Measurements from ENCODE around the gene ZFAND3. TPM values are rescaled to one million over a fixed set of nuclear protein-coding genes. Genes with fewer than 3 reads are reported as not detected.

The ZFAND3 gene
- total RNA-seq, 2 donors from 2014 or later = 26.1 to 32.0 TPM

DNA sequence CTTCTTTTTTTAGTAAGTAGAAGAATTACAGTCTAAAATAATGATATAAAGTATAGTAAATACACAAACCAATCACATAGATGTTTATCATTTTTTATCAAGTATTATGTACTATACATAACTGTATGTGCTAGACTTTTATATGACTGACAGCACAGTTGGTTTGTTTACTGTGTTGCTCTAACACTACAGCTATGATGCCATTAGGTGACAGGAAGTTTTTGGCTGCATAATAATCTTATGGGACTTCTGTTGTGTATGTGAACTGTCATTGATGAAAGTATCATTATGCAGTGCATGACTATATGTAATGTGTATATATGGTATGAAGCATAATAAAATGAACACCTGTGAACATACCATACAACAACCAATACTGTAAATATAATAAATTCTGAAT lies 104.0 kb downstream of the ZFAND3 start:
- Mint-ChIP-seq H3K9me3 (no peaks in the 10 kb centered on the region), H3K27ac (no peak overlapping the region), H3K4me1 (peaks cover 28% of the 10 kb centered on the region), H3K27me3 (no peaks in the 10 kb centered on the region), H3K36me3 (ENCODE audit: low read depth) (peaks cover 9% of the 10 kb centered on the region), H3K4me3 (no peak overlapping the region)
- ATAC-seq (replicated peaks) = peak; percentile 72

GRCh38 chr6:37926661-37927060 lies 107.1 kb downstream of the ZFAND3 start:
- no peak for ATAC-seq (replicated peaks)
- peaks cover 23% of the 10 kb centered on the region for H3K4me1 Mint-ChIP-seq
- H3K27ac Mint-ChIP-seq = no peak overlapping the region
- no peaks in the 10 kb centered on the region for H3K9me3 Mint-ChIP-seq
- H3K4me3 Mint-ChIP-seq = no peak overlapping the region
- peaks cover 18% of the 10 kb centered on the region for H3K36me3 Mint-ChIP-seq (ENCODE audit: low read depth)
- H3K27me3 Mint-ChIP-seq = no peaks in the 10 kb centered on the region

DNA sequence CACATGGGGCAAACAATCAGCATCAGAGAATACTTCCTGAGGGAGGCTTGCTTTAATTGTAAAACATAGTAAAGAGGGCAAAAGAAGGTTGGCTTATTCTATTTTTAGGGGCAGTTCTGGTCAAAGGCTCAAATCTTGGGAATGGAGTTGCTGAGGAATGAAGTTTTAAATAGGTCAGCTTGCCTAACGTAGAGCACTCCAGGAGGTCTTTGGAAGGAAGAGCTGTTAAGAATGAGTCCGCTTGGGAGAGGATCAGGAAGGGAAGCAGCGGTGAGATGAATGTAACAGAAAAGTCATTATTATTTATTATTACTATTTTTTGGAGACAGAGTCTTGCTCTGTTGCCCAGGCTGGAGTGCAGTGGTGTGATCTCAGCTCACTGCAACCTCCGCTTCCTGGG lies 108.7 kb downstream of the ZFAND3 start:
- Mint-ChIP-seq H3K4me3 (no peak overlapping the region), H3K36me3 (ENCODE audit: low read depth) (peaks cover 19% of the 10 kb centered on the region), H3K27me3 (no peaks in the 10 kb centered on the region), H3K27ac (no peak overlapping the region), H3K9me3 (no peaks in the 10 kb centered on the region), H3K4me1 (peaks cover 19% of the 10 kb centered on the region)
- ATAC-seq (replicated peaks) = no peak

DNA sequence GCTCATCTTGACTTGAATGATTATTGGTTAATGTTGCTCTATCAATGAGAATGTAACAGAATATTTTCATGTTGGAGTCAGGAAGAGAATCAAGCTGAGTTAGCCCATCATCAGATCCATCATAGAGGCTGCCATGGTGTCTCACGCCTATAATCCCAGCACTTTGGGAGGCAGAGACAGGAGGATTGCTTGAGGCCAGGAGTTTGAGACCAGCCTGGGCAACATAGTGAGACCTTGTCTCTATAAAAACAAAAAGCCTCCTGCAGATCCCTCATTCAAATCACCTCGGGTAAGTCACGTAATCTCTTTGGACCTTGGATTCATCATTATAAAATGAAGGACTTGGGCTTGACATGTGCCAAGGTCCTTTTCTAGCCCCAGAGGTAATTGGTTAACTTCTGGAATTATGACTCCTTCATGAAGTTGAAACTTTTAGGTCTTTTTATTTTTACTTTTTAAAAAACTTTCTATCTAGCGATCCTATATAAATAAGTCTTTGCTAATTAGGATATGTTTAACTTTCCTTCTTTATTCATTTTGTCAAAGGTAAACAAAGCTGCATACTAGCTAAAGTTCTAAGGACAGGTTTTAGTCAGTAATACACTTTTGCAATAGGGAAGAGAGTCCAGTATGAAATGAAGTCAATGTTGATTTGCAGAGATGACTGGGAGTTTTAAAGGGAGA lies 110.9 kb downstream of the ZFAND3 start:
- no peaks in the 10 kb centered on the region for H3K9me3 Mint-ChIP-seq
- no peak for ATAC-seq (replicated peaks)
- no peak overlapping the region for H3K27ac Mint-ChIP-seq
- peaks cover 13% of the 10 kb centered on the region for H3K4me1 Mint-ChIP-seq
- no peaks in the 10 kb centered on the region for H3K27me3 Mint-ChIP-seq
- peaks cover 24% of the 10 kb centered on the region for H3K36me3 Mint-ChIP-seq (ENCODE audit: low read depth)
- H3K4me3 Mint-ChIP-seq = no peak overlapping the region

GRCh38 chr6:37931066-37931465 lies 111.5 kb downstream of the ZFAND3 start:
- Mint-ChIP-seq H3K36me3 (ENCODE audit: low read depth) (peaks cover 24% of the 10 kb centered on the region), H3K27ac (no peak overlapping the region), H3K27me3 (no peaks in the 10 kb centered on the region), H3K4me3 (no peak overlapping the region), H3K9me3 (no peaks in the 10 kb centered on the region), H3K4me1 (peaks cover 14% of the 10 kb centered on the region)
- no peak for ATAC-seq (replicated peaks)

- H3K9me3 Mint-ChIP-seq = no peaks in the 10 kb centered on the region
- ATAC-seq (replicated peaks) = peak; percentile 31
Measured at GRCh38 chr6:37934276-37934675, 114.7 kb downstream of the ZFAND3 start.

DNA sequence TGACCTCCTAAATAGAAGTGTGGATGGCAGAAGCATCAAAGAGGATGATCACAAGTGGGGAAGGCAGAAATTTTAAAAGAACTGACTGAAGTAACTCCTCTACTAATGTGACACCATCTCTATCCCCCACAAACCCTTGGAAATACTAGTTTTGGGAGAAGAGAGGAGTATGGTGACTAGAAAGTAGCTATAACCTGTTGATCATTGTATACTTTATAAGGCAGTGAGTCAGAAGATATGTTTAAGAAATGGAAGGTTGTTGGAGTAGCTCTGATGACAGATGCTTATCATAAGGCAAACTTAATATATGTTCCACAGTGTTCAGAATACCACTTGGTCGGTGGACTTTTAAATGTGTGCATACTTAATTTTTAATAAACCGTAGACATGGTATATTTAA lies 116.6 kb downstream of the ZFAND3 start:
- ATAC-seq (replicated peaks) = no peak
- H3K27ac Mint-ChIP-seq = no peak overlapping the region
- H3K4me3 Mint-ChIP-seq = no peak overlapping the region
- H3K9me3 Mint-ChIP-seq = no peaks in the 10 kb centered on the region
- H3K27me3 Mint-ChIP-seq = no peaks in the 10 kb centered on the region
- peaks cover 16% of the 10 kb centered on the region for H3K36me3 Mint-ChIP-seq (ENCODE audit: low read depth)
- H3K4me1 Mint-ChIP-seq = peaks cover 19% of the 10 kb centered on the region

More at GRCh38 chr6:37934276-37934675, 114.7 kb downstream of the ZFAND3 start:
- no peaks in the 10 kb centered on the region for H3K27me3 Mint-ChIP-seq
- peaks cover 19% of the 10 kb centered on the region for H3K4me1 Mint-ChIP-seq
- no peak overlapping the region for H3K27ac Mint-ChIP-seq
- H3K36me3 Mint-ChIP-seq (ENCODE audit: low read depth) = peaks cover 29% of the 10 kb centered on the region
- H3K4me3 Mint-ChIP-seq = no peak overlapping the region

DNA sequence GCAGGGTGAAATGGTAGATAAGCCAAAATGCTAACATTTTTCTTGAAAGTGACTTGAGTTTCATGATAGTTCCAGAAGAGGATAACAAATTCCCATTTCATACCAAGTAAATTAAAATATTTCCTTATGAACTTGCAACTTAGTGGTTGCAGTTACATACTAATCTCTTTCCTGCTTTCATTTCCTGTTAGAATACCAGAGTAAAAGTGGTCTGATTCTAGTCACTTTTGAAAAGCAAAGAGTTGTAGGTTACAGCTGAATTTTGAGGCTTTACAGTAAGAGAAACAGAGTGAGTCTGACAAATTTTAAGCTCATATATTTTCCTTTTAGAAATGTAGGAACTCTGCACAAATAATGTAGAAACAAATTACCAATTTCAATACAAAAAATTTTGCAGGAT lies 117.4 kb downstream of the ZFAND3 start:
- Mint-ChIP-seq H3K27ac (no peak overlapping the region), H3K9me3 (no peaks in the 10 kb centered on the region), H3K4me1 (peaks cover 19% of the 10 kb centered on the region), H3K27me3 (no peaks in the 10 kb centered on the region), H3K4me3 (no peak overlapping the region), H3K36me3 (ENCODE audit: low read depth) (peaks cover 10% of the 10 kb centered on the region)
- no peak for ATAC-seq (replicated peaks)

DNA sequence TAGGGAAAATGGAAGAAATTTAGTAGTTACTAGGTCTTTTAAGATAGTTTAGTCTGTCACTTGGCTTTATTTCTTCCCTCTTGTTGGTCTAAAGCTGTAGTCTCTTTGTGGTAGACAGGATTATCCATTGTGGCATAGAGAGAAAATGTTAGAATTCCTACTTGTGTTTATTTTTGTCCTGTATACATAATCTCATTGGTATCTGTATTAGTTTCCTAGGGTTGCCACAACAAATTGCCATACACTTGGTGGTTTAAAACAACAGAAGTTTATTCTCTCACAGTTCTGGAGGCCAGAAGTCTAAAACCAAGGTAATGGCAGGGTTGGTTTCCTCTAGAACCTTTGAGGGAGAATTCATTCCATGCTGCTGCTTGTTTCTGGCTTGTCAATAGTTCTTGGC lies 119.4 kb downstream of the ZFAND3 start:
- no peak overlapping the region for H3K4me3 Mint-ChIP-seq
- H3K9me3 Mint-ChIP-seq = no peaks in the 10 kb centered on the region
- H3K27ac Mint-ChIP-seq = no peak overlapping the region
- ATAC-seq (replicated peaks) = no peak
- peaks cover 10% of the 10 kb centered on the region for H3K36me3 Mint-ChIP-seq (ENCODE audit: low read depth)
- H3K4me1 Mint-ChIP-seq = peaks cover 19% of the 10 kb centered on the region
- H3K27me3 Mint-ChIP-seq = no peaks in the 10 kb centered on the region

- peaks cover 14% of the 10 kb centered on the region for H3K4me1 Mint-ChIP-seq
- ATAC-seq (replicated peaks) = no peak
- H3K9me3 Mint-ChIP-seq = no peaks in the 10 kb centered on the region
- no peak overlapping the region for H3K4me3 Mint-ChIP-seq
- no peaks in the 10 kb centered on the region for H3K27me3 Mint-ChIP-seq
- no peak overlapping the region for H3K27ac Mint-ChIP-seq
- H3K36me3 Mint-ChIP-seq (ENCODE audit: low read depth) = peaks cover 5% of the 10 kb centered on the region
Measured at GRCh38 chr6:37940074-37940847, 120.7 kb downstream of the ZFAND3 start.

DNA sequence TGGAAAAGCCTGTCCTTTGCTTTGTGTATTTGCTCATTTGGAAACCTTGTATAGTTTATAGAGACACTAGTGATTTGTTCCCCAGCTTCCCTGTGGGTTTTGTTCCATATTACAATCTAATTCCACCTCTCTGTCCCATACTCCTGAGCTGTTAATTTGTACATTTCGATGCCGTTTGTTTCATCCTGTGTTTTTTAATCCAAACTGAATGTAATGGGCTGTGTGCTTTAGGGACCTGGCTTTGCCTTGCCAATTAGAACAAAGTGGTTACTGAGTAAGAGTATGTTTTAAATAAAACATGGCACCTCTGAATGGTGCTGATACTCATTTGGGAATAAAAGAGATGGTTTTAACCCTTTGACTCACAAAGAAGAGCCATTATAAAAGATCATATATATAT lies 122.3 kb downstream of the ZFAND3 start:
- H3K27me3 Mint-ChIP-seq = no peaks in the 10 kb centered on the region
- H3K4me3 Mint-ChIP-seq = no peak overlapping the region
- ATAC-seq (replicated peaks) = no peak

GRCh38 chr6:37942606-37943376 lies 123.3 kb downstream of the ZFAND3 start:
- H3K4me1 Mint-ChIP-seq = peaks cover 9% of the 10 kb centered on the region

More for the DNA sequence above, 122.3 kb downstream of the ZFAND3 start:
- H3K4me1 Mint-ChIP-seq = peaks cover 5% of the 10 kb centered on the region
- H3K36me3 Mint-ChIP-seq (ENCODE audit: low read depth) = peaks cover 5% of the 10 kb centered on the region
- H3K9me3 Mint-ChIP-seq = no peaks in the 10 kb centered on the region
- H3K27ac Mint-ChIP-seq = no peak overlapping the region

GRCh38 chr6:37943436-37944058 lies 124.0 kb downstream of the ZFAND3 start:
- peak; percentile 24 for ATAC-seq (replicated peaks)
- peaks cover 12% of the 10 kb centered on the region for H3K4me1 Mint-ChIP-seq

More at GRCh38 chr6:37942606-37943376, 123.3 kb downstream of the ZFAND3 start:
- Mint-ChIP-seq H3K4me3 (no peak overlapping the region), H3K9me3 (no peaks in the 10 kb centered on the region), H3K36me3 (ENCODE audit: low read depth) (no peaks in the 10 kb centered on the region), H3K27ac (no peak overlapping the region), H3K27me3 (no peaks in the 10 kb centered on the region)
- ATAC-seq (replicated peaks) = no peak

GRCh38 chr6:37946057-37946456 lies 126.5 kb downstream of the ZFAND3 start:
- no peaks in the 10 kb centered on the region for H3K9me3 Mint-ChIP-seq
- ATAC-seq (replicated peaks) = no peak
- H3K4me3 Mint-ChIP-seq = no peak overlapping the region
- H3K4me1 Mint-ChIP-seq = peaks cover 27% of the 10 kb centered on the region
- H3K36me3 Mint-ChIP-seq (ENCODE audit: low read depth) = no peaks in the 10 kb centered on the region
- H3K27me3 Mint-ChIP-seq = no peaks in the 10 kb centered on the region
- H3K27ac Mint-ChIP-seq = no peak overlapping the region

More at GRCh38 chr6:37943436-37944058, 124.0 kb downstream of the ZFAND3 start:
- H3K9me3 Mint-ChIP-seq = no peaks in the 10 kb centered on the region
- H3K27ac Mint-ChIP-seq = no peak overlapping the region
- no peak overlapping the region for H3K4me3 Mint-ChIP-seq
- no peaks in the 10 kb centered on the region for H3K27me3 Mint-ChIP-seq
- no peaks in the 10 kb centered on the region for H3K36me3 Mint-ChIP-seq (ENCODE audit: low read depth)

Measured in activated T-helper 17 cell treated with anti-CD3 and anti-CD28 coated beads, Interleukin-2, amount 50 U/mL, for 72 hours (primary cell).